ENCODE data around the gene PIH1D1. TPM values are rescaled to one million over a fixed set of nuclear protein-coding genes. Genes with fewer than 3 reads are reported as not detected.

PIH1D1 gene
- total and polyA plus RNA-seq, 2 of the 13 experiments (the other 11 are each of a cell fraction or from before 2014, with no cell fraction given) = 110 to 137 TPM

- H3K27me3 ChIP-seq (ENCODE audit: control insufficient read depth in 1 of 2, insufficient read depth in 2 of 2, low read length in 2 of 2) = peaks cover 8 to 84% of the 10 kb centered on the region in 2 experiments
- H3K4me3 ChIP-seq (replicated peaks in 1 of 3; ENCODE audit: insufficient read depth in 1 of 3, low read depth in 2 of 3, low read length in 3 of 3) = no peak overlapping the region
- H3K4me2 ChIP-seq (ENCODE audit: low read depth, low read length) = no peak overlapping the region
- H3K4me1 ChIP-seq (ENCODE audit: insufficient read depth, low read length) = peaks cover 12% of the 10 kb centered on the region
- no peak for TF ChIP-seq FOXP1 (IDR thresholded peaks at IDR 0.05)
- TF ChIP-seq FOXP1 (CRISPR knock-in tag; IDR thresholded peaks at IDR 0.05) = no peak
- no peak for TF ChIP-seq ZNF292 (CRISPR knock-in tag; IDR thresholded peaks at IDR 0.05; ENCODE audit: borderline replicate concordance, low read depth)
- no peak for TF ChIP-seq ZBTB42 (CRISPR knock-in tag; IDR thresholded peaks at IDR 0.05)
- no peak for TF ChIP-seq MYPOP (CRISPR knock-in tag; IDR thresholded peaks at IDR 0.05)
- TF ChIP-seq ZNF607 (CRISPR knock-in tag; IDR thresholded peaks at IDR 0.05; ENCODE audit: borderline replicate concordance) = no peak
- TF ChIP-seq RNF2 (conservative IDR thresholded peaks at IDR 0.05; ENCODE audit: low read depth) = no peak
- no peaks in the 10 kb centered on the region for H3K9me3 ChIP-seq (ENCODE audit: low read length)
- no TSS peak for BruUV-seq (replicated peaks)
- no peaks in the 10 kb centered on the region for H3K79me2 ChIP-seq (ENCODE audit: insufficient read depth, low read length)
- peaks cover 5% of the 10 kb centered on the region; the same call in 1 of the 2 replicates for H4K20me1 ChIP-seq (ENCODE audit: insufficient read depth, low read length)
- H2AFZ ChIP-seq (ENCODE audit: low read length) = no peak overlapping the region
- intact Hi-C loops (cut with micrococcal nuclease; ENCODE audit: unreplicated experiment) = no loop called here
- CTCF ChIA-PET (ENCODE audit: low intra/inter-chr PET ratio, low total read pairs) = no interaction called here
- in situ Hi-C loops (cut with HindIII; ENCODE audit: extremely low pct_ligation_motif_present, low pct_unique_long_range_greater_than_20kb) = no loop called here
- H3K27ac ChIP-seq (ENCODE audit: extremely low read length, insufficient read depth, low read length) = no peak overlapping the region
- no peak overlapping the region for H3K9ac ChIP-seq (ENCODE audit: insufficient read depth, low read depth, low read length)
- FAIRE-seq (no peak), ATAC-seq (no peak), DNase-seq (ENCODE audit: low spot score) (no peak)
- no peaks in the 10 kb centered on the region for H3K36me3 ChIP-seq (replicated peaks in 1 of 2; ENCODE audit: control insufficient read depth in 1 of 2, insufficient read depth in 2 of 2, low read length in 2 of 2)
- POLR2A ChIA-PET = no interaction called here
- 3% methylated on average over 6 of the region's 6 CpGs for WGBS (ENCODE audit: low lambda C conversion rate)
Measured at GRCh38 chr19:49438261-49438660, 13.4 kb downstream of the PIH1D1 start.

GRCh38 chr19:49437231-49437630 is 14.4 kb downstream of the PIH1D1 start:
- no peak for FAIRE-seq
- no peak overlapping the region for H3K4me2 ChIP-seq (ENCODE audit: low read depth, low read length)
- CTCF ChIA-PET (ENCODE audit: low intra/inter-chr PET ratio, low total read pairs) = no interaction called here
- ATAC-seq = no peak
- H3K27me3 ChIP-seq (ENCODE audit: control insufficient read depth in 1 of 2, insufficient read depth in 2 of 2, low read length in 2 of 2) = peaks cover 8 to 90% of the 10 kb centered on the region in 2 experiments
- no TSS peak for BruUV-seq (replicated peaks)
- H3K9me3 ChIP-seq (ENCODE audit: low read length) = no peaks in the 10 kb centered on the region
- WGBS (ENCODE audit: low lambda C conversion rate) = 4% methylated on average over 8 of the region's 8 CpGs
- in situ Hi-C loops (cut with HindIII; ENCODE audit: extremely low pct_ligation_motif_present, low pct_unique_long_range_greater_than_20kb) (no loop called here), intact Hi-C loops (cut with micrococcal nuclease; ENCODE audit: unreplicated experiment) (no loop called here)
- no peak overlapping the region for H3K9ac ChIP-seq (ENCODE audit: insufficient read depth, low read depth, low read length)
- DNase-seq (ENCODE audit: low spot score) = no peak
- no peak overlapping the region for H3K4me3 ChIP-seq (replicated peaks in 1 of 3; ENCODE audit: insufficient read depth in 1 of 3, low read depth in 2 of 3, low read length in 3 of 3)
- no peak overlapping the region for H2AFZ ChIP-seq (ENCODE audit: low read length)
- peaks cover 3% of the 10 kb centered on the region; the same call in 1 of the 2 replicates for H4K20me1 ChIP-seq (ENCODE audit: insufficient read depth, low read length)
- POLR2A ChIA-PET = no interaction called here
- TF ChIP-seq IRF9 (CRISPR knock-in tag; IDR thresholded peaks at IDR 0.05; ENCODE audit: borderline replicate concordance) (no peak), EED (CRISPR knock-in tag; IDR thresholded peaks at IDR 0.05) (no peak), ZNF75D (CRISPR knock-in tag; IDR thresholded peaks at IDR 0.05; ENCODE audit: borderline replicate concordance) (no peak), ARNT2 (CRISPR knock-in tag; IDR thresholded peaks at IDR 0.05; ENCODE audit: low read depth) (no peak), ATF6 (CRISPR knock-in tag; conservative IDR thresholded peaks at IDR 0.05) (no peak)
- H3K36me3 ChIP-seq (replicated peaks in 1 of 2; ENCODE audit: control insufficient read depth in 1 of 2, insufficient read depth in 2 of 2, low read length in 2 of 2) = no peaks in the 10 kb centered on the region
- peaks cover 9% of the 10 kb centered on the region for H3K4me1 ChIP-seq (ENCODE audit: insufficient read depth, low read length)
- no peak overlapping the region for H3K27ac ChIP-seq (ENCODE audit: extremely low read length, insufficient read depth, low read length)
- no peaks in the 10 kb centered on the region for H3K79me2 ChIP-seq (ENCODE audit: insufficient read depth, low read length)
